Kidney (tissue), 14 donors: Measurements from ENCODE around the gene HAND2. TPM values are rescaled to one million over a fixed set of nuclear protein-coding genes. Genes with fewer than 3 reads are reported as not detected.

ENCODE experiments used
- DNase-seq, 5 donors: peaks; one replicate each; pipeline ENCODE4 v3.0.0-alpha.2; 2013 to 2020
- FAIRE-seq: peaks from 2 replicates; lab custom pipeline; 2012; peaks lifted over from hg19 to GRCh38; lab: Jason Lieb, UNC
- H3K27ac ChIP-seq, 2 donors: one replicate each; pipeline ENCODE4 v1.7.0; 2013; ENCODE audit warnings: low read depth in 2 of 2, low read length in 2 of 2, inconsistent platforms in 1 of 2
- H3K27me3 ChIP-seq: one replicate; pipeline ENCODE4 v1.7.1; 2013; ENCODE audit warnings: low read length, inconsistent platforms; ENCODE audit not compliant: control insufficient read depth, insufficient read depth
- H3K36me3 ChIP-seq, 3 donors: one replicate each; pipeline versions ENCODE4 v1.7.0 to v1.7.1; 2013; ENCODE audit warnings: low read length in 3 of 3, control low read depth in 1 of 3, inconsistent platforms in 1 of 3; ENCODE audit not compliant: insufficient read depth in 3 of 3, control insufficient read depth in 2 of 3
- H3K4me1 ChIP-seq, 3 donors: one replicate each; pipeline versions ENCODE4 v1.7.0 to v1.7.1; 2013; ENCODE audit warnings: low read length in 3 of 3, inconsistent platforms in 1 of 3, low read depth in 1 of 3; ENCODE audit not compliant: control insufficient read depth in 2 of 3, insufficient read depth in 2 of 3
- H3K4me3 ChIP-seq, 3 donors: one replicate each; pipeline versions ENCODE4 v1.7.0 to v1.8.1; 2013; ENCODE audit warnings: low read length in 3 of 3, control low read depth in 1 of 3, inconsistent platforms in 1 of 3
- H3K9ac ChIP-seq, 3 donors: one replicate each; pipeline versions ENCODE4 v1.7.0 to v1.7.1; 2013; ENCODE audit warnings: low read length in 3 of 3, control low read depth in 1 of 3, inconsistent platforms in 1 of 3
- H3K9me3 ChIP-seq, 3 donors: one replicate each; pipeline versions ENCODE4 v1.7.0 to v1.7.1; 2013; ENCODE audit warnings: low read length in 3 of 3, control low read depth in 1 of 3, inconsistent platforms in 1 of 3; ENCODE audit not compliant: control insufficient read depth in 2 of 3, insufficient read depth in 1 of 3
- intact Hi-C: fragments of 100-400 bp; cut with DNase I; formaldehyde crosslinking; loops from one replicate; pipeline ENCODE4 v1.11.1; 2022
- polyA plus RNA-seq: library from polyadenylated mRNA; stranded (reverse); fragments of 350-450 nt; fragmentation: Illumina TruSeq; extraction: RNeasy Lipid Tissue Mini Kit (QIAGEN cat#74804); gene quantifications from one replicate; pipeline ENCODE4 v1.2.3, GENCODE V29; 2014; ENCODE audit warnings: low read depth, low replicate concordance; ENCODE audit not compliant: insufficient read depth
- total RNA-seq: library from RNA; stranded (reverse); fragmentation: NEBNext Ultra II Directional; extraction: Animal tissue kit (Norgen Biotek cat#: 25700); gene quantifications from one replicate; pipeline ENCODE4 v1.2.1, GENCODE V29; 2021
- TF ChIP-seq, protein P1 (sequence below): IDR thresholded peaks from 3 replicates; pipeline ENCODE4 v1.5.1; 2012; ENCODE audit warnings: mild to moderate bottlenecking, moderate library complexity, borderline replicate concordance; ENCODE audit not compliant: insufficient read depth; ENCODE audit errors: extremely low read depth
- donor health status: control.
- donor health status: control.
- donor health status: control.
- donor health status: control.
- donor health status: control.
- donor health status: DM: yes; HTN: yes; CAD: no.
- donor health status: Normal renal cell carcinoma (clear cell type).

The HAND2 gene
- total and polyA plus RNA-seq, 2 donors from 2014 or later, result 0.31 TPM; not detected in 1

DNA sequence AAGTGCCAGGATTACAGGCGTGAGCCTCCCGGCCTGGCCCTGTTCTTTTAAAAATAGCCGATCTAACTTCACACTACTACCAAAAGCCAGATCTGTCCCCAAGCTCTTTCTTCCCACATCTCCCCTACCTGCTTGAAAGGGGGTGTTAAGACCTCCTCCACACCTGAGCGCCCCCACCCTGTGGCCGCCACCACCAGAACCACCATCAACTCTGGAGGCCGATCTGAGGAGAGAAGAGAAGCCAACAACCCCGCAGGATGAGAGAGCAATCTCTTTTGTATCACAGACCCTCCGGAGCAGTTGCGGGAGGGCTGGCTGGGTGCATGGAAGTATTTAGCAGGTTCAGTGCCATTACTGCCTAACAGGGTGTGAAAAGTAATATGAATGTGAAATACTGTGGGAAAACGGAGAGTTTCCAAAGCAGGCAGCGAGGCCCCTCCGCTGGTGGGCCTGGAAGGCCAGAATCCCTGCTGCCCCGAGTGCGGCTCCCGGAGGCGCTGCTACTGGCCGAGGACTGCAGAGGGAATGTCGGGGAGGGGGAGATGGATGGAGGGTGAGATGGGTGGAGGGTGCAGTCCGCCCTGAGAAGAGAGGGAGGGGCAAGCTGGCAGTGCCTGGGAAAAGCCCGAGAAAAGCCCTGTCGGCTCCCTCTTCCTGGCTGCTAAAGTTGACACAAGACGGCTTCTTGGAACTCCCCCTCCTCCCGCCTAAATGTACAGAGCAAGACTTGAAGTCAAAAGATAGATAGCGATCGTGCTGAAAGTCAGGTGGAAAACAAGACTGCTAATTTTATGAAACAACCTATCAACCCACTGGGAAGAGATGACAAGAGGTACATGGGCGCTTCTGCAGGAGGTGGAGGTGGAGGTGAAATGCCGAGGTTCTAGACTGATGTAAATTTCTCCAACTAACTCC lies 22.3 kb downstream of the HAND2 start:
- intact Hi-C loops, result no loop called here
- FAIRE-seq, result no peak
- peak in 3 of 5 donors; percentile 12 to 67 (median 22) for DNase-seq
- Histone ChIP-seq H3K27me3 (peaks cover 86% of the 10 kb centered on the region), H3K36me3 (no peaks in the 10 kb centered on the region), H3K4me1 (peaks cover 0 to 2% (median 0%) of the 10 kb centered on the region in 3 donors), H3K4me3 (no peak overlapping the region), H3K9ac (no peak overlapping the region), H3K27ac (no peak overlapping the region), H3K9me3 (no peaks in the 10 kb centered on the region)
- TF ChIP-seq, protein P1, sequence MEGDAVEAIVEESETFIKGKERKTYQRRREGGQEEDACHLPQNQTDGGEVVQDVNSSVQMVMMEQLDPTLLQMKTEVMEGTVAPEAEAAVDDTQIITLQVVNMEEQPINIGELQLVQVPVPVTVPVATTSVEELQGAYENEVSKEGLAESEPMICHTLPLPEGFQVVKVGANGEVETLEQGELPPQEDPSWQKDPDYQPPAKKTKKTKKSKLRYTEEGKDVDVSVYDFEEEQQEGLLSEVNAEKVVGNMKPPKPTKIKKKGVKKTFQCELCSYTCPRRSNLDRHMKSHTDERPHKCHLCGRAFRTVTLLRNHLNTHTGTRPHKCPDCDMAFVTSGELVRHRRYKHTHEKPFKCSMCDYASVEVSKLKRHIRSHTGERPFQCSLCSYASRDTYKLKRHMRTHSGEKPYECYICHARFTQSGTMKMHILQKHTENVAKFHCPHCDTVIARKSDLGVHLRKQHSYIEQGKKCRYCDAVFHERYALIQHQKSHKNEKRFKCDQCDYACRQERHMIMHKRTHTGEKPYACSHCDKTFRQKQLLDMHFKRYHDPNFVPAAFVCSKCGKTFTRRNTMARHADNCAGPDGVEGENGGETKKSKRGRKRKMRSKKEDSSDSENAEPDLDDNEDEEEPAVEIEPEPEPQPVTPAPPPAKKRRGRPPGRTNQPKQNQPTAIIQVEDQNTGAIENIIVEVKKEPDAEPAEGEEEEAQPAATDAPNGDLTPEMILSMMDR, result no peak

DNA sequence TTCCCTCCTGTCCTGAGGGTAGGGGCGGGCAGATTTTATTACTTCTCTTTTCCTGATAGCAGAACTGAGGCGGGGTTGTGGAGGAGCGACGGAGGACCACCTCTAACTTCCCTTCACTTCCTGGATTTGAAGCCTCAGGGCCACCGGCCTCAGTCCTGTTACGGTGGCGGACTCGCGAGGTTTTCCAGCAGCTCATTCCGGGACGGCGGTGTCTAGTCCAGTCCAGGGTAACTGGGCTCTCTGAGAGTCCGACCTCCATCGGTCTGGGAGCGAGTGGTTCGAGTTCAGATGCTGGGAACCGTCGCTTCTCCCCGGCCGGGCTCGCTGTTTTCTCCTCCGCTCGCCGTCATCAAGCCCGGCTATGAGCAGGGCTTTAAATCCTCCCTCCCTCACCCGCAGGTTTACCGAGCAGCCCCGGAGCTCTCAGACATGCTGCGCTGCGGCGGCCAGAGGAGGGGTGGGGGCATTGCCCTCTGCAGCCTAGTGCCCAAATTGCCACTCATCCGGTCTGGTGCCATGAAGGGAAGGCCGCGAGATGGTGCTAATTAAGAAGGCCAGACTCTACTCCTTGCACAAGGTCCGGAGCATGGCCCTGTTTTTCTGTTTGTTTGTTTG lies 23.3 kb downstream of the HAND2 start:
- Histone ChIP-seq H3K27me3 (peaks cover 86% of the 10 kb centered on the region), H3K36me3 (no peaks in the 10 kb centered on the region), H3K9ac (no peak overlapping the region), H3K4me3 (peak overlapping the region in 1 of 3 donors; percentile 21), H3K4me1 (peaks cover 0 to 2% (median 0%) of the 10 kb centered on the region in 3 donors), H3K9me3 (no peaks in the 10 kb centered on the region), H3K27ac (no peak overlapping the region)
- intact Hi-C loops, result no loop called here
- DNase-seq (peak in 3 of 5 donors; percentile 21 to 54 (median 35)), FAIRE-seq (no peak)
- TF ChIP-seq, protein P1, result no peak

DNA sequence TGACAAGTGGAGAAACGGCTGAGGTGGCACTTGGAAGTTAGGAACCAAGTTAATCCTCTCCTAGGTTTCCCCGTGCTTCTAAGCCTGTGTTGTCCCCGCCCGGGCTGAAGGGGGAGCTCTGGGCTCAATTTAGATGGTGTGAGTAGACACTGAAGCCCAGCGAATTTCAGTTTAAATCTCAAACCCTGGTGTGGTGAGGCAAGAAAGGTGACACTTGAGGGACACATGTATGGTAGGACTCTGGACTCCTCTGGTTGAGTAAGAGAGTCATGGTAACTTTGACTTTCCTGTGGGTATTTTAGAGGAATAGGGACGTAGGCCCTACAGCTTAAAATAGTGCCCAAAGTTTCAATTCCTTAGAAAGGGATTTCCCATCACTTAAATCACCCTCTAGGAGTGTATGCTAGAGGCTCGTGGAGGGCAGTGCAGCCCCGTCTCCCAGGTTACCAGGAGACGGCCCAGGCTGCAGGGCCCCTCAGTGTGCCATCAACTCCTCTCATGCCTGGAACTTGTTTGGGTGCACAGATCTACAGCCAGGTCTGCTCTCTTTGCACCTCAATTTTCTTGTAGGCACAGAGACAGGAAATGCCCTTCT lies 24.0 kb downstream of the HAND2 start:
- Histone ChIP-seq H3K36me3 (no peaks in the 10 kb centered on the region), H3K27ac (no peak overlapping the region), H3K9ac (no peak overlapping the region), H3K4me1 (peaks cover 0 to 5% (median 0%) of the 10 kb centered on the region in 3 donors), H3K27me3 (peaks cover 87% of the 10 kb centered on the region), H3K4me3 (no peak overlapping the region), H3K9me3 (no peaks in the 10 kb centered on the region)
- TF ChIP-seq, protein P1, result peak; percentile 55
- no peak for FAIRE-seq
- peak in 3 of 5 donors; percentile 57 to 64 (median 62) for DNase-seq
- intact Hi-C loops, result no loop called here
